GM18519 (cell line): Measurements from ENCODE around the gene MFNG.

ENCODE experiments used
- ATAC-seq: cut with Tn5 transposase; IDR thresholded peaks from one replicate; pipeline ENCODE4 v1.9.1; 2021; ENCODE audit warnings: mild to moderate bottlenecking, moderate library complexity; ENCODE audit not compliant: unreplicated experiment, low FRiP score

MFNG gene

DNA sequence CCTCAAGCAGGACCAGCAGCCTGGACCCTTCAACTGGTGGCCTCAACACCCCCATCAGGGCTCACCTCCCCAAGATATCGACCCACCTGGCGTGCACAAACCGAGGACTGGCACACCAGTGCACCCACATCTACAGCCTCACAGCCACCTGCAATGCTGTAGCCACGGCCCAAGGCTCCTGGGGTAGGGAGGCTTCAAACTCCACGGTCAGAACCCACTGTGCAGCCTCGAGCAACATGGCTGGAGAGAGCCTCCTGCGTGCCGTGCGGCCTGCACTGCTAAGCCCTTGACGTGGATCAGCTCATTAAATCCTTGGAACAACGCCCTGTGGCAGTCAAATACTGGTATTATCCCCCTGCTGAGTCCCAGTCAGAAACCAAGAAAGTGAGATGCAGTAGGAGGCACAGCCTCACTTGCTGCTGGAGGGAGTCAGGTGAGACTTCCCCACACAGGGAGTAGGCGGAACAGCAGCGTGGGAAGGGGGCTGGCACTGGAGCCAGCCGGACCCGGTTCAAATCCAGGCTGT is 28.4 kb upstream of the MFNG start:
- no peak for ATAC-seq

DNA sequence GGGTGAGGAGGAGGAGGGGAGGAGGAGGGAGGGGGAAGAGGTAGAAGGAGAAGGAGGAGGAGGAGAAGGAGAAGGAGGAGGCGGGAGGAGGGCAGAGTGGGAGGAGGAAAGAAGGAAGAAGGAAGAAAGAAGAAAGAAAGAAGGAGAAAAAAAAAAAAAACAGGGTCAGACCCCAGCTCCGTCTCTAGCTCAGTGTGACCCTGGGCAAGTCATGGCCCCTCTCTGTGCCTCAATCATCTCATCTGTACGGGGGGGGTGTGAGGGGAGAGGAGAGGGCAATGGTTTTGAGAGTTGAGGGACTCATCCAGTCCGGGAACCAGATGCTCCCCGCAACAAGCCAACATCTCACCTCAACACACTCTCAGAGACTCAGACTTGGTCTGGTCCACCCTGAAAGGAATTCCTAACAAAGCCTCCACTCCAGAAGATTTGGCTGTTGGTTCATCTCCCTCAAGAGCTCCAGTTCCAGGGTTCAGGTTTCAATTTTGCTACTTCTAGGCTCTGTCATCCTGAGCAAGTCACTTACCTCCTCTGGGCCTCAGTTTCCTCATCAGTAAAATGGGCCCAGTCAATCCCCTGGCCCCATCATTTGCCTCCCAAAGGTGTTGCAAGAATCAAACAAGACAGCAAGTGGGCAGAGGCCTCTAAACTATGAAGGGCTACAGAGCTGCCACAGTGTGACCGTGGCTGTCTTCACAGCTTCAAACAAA is 25.4 kb upstream of the MFNG start:
- no peak for ATAC-seq

DNA sequence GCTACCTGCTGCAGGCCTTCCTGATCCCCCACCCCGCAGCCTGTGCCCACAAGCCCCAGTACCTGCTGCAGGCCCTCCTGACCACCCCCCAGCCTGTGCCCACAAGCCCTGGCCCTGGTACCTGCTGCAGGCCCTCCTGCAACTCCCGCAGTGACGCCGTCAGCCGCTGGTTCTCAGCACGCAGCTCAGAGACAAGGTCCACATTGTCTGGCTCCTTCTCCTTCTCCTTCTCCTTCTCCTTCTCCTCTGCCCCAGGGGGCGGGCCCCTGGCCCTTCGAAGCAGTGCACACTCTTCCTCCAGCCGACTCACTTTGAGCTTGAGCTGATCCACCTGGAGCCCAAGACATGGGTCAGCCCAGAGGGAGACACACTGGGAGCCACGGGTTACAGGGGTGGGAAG is 23.9 kb upstream of the MFNG start:
- ATAC-seq, result no peak

DNA sequence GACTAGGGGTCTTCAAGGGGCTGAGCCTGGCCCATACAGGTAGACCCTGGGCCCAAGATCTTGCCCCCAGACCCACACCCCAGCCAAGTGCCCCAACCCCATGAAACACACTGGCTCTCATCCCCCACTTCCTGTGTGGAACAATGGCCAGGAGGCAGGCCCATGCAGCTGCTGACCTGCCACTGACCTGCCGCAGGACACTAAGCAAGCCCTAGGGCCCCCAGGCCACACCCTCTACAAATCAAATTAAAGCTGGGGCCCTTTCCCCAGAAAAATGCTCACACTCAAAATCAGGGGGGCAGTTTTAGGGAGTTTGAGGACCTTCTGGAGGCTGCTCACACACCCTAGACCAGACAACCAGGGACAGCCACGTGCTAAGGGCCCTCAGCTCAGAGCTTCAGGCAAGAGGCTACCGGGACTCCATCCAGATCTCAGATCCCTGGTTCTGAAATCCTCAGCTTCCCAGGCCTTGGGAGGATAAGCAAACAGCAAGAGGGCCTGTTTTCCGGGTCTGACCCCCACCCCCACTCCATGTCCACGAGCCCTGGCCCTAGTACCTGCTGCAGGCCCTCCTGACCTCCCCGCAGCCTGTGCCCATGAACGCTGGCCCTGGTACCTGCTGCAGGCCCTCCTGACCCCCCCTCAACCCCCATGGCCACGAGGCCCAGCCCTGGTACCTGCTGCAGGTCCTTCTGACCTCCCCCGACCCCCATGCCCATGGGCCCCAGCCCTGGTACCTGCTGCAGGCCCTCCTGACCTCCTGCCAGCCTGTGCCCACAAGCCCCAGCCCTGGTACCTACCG is 23.1 kb upstream of the MFNG start:
- no peak for ATAC-seq

DNA sequence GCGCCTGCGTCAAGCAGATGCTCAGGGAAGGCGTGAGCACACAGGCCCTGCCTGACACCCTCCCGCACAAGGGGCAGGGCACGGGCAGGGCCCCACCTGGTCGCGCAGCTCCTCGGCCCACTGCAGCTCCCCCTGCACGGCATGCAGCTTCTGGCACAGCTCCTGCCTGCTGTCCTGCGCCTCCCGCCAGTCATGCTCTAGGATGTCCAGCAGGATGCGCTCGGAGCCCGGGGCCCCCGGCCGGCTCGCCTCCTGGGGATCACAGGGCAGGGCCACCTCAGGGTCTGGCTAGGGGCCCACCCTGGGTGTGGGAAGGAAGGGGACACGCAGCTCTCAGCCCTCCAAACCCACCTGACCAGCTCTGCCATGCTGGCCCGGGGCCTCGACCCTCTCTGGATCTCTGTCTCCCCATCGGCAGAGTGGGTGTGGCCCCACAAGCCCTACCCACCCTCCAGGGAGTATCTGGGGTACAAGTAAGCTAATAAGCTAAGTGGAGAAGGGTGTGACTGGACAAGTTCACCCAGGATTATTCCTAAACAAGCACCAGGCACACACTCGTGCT is 22.3 kb upstream of the MFNG start:
- ATAC-seq, result no peak

GRCh38 chr22:37507731-37508130 is 21.5 kb upstream of the MFNG start:
- ATAC-seq, result no peak

DNA sequence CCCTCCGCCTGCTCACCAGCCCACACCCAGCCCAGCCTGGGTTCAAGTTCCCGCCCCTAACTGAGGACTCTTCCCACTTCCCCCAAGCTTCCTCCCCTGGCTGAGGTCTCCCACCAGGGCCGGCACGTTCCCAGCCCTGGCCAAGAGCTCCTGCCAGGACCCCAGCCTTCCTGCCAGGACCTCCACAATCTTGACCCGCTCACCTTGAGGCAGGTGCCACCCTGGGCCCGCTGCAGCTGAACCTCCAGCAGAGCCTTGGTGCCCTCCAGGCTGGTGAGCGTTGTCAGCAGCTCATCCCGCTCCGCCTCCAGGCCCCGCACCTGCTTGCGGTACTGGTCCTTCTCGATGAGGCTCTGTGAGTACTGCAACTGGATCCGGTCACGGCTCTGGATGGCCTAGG is 19.8 kb upstream of the MFNG start:
- ATAC-seq, result no peak

DNA sequence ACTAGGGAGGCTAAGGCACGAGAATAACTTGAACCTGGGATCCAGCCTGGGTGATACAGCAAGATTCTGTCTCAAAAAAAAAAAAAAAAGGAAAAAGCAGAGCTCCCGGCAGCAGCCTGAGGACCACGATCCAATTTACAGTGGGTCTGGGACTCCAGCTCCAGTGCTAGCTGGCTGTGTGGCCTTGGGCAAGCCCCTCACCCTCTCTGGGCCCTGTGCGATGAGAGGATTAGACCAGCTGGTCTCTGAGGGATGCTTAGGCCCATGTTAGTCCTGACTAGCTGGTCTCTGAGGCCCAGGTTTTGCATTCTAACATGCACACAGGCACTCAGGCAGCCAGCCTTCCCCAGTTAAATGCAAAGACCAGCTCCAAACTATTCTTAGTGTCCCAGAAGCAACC is 19.4 kb upstream of the MFNG start:
- ATAC-seq, result no peak

DNA sequence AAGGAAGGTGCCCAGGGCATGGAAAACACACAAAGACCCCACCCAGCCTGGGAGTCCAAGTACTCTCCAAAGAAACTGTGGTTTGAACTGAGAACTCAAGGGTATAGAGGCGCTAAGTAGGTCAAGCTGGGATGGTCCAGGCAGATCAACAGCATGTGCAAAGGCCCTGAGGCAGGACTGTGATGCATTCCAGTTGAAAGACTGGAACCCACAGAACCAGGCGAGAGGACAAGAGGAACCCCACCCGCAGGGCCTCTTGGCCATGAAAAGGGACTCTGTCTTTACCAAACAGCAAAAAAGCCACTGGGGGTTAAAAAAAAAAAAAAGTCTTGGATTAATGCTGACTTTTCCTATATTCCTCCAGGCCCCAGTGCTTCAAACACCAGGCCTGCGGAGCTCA is 18.8 kb upstream of the MFNG start:
- ATAC-seq, result no peak

GRCh38 chr22:37503850-37504249 is 17.7 kb upstream of the MFNG start:
- no peak for ATAC-seq

DNA sequence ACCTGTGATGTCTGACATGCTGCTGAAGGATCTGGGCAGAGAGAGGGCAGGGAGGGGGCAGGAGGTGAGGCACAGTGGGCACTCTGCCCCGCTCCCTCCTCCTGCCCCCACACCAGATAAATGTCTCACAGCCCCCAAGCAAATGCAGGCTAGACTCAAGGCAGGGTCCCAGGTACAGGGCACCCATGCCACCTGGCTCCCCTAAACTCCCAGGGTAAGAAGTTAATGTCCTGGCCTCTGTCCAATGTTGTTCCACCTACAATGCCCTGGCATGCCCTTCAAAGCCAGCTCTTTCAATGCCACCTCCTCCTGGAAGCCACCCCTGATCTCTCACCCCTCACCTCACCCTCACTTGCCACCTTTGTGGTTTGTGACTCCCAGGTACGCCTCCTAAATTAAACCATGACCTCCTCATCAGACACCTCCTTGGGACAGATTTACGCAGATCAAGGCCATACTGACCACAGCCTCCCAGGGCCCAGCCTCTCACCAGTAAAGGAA is 17.0 kb upstream of the MFNG start:
- ATAC-seq, result no peak

GRCh38 chr22:37502342-37503182 is 16.4 kb upstream of the MFNG start:
- no peak for ATAC-seq

GRCh38 chr22:37501610-37502341 is 15.6 kb upstream of the MFNG start:
- ATAC-seq, result no peak

DNA sequence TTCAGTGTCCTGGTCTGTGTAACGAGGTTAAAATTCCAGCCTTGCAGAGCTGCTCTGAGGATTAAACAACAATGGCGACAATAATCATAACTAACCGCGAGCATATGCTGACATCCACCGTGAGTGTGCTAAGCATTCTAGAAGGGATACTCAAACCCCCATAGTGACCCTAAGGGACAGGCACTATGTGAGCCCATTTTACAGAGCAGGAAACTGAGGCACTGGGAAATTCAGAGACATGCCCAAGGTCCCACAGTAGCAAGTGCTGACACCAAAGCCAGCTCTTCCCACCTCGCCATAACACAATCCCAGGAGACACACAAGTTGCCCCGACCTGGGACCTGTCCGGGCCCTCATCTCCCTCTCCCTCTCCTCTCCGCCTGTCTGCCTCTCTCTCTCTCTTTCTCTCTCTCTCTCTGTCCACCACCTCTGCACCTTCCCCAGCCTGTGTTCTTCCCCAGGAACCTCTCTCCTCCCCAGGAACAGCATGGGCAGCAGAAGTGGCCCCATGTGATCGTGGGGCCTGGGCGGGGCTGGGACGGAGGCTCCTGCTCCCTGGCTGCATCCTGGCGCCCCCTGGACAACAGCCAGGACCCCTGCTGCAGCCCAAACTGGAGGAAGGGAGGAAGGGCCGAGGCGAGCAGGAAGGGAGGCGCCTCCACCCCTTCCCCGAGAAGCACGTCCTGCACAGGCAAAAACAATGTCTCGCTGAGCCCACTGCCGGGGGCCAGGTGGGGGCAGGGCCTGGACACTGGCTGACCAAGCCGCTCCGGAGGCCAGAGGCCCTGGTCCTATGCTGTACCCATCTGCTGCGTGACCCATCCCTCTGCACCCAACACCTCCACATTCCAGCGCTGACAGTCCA is 14.8 kb upstream of the MFNG start:
- no peak for ATAC-seq

DNA sequence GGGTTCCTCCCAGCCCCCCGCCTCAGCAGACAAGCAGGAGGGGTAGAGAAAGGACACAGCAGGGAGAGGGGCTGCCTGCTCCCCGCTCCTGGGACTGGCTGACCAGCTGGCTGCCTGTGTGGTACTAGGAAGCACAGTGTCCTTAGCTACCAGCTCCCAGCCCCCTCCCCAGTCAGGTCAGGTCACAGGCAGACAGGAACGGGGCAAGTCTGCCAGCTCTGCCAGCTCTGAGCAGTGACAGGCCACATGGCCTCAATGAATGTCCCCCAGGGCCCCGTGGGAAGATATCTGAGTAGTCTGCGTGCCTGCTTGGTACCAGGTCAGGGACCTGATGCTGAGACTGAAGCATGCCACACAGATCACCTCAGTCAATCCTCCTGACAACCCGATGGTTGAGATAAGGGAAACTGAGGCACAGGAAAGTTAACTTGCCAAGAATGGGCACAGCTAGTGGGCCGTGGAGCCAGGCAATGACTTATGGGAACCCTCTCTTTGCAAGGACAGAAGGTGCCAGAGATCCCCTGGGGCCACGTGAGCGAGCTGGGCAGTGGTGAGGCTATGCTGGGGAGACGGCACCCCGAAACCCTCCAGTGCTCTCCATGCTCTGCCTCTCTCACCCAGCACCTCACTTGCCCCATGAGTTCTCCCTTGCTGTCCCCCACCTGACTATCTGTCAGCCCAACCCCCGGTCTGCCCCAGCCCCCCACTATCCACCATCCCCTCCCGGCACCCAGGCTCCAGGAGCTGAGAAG is 13.8 kb upstream of the MFNG start:
- ATAC-seq, result no peak

GRCh38 chr22:37499027-37499707 is 13.0 kb upstream of the MFNG start:
- ATAC-seq, result no peak

GRCh38 chr22:37498289-37498909 is 12.2 kb upstream of the MFNG start:
- ATAC-seq, result no peak
